NCI-H2227 (cell line): ENCODE measurements around the gene MAGEF1.
A peak's percentile ranks its signal among the peaks of the same experiment; 100 is the strongest.

Experiments used
- DNase-seq: peaks from one replicate; lab custom pipeline; 2025; ENCODE audit not compliant: unreplicated experiment; lab: John Stamatoyannopoulos, UW

Gene MAGEF1

DNA sequence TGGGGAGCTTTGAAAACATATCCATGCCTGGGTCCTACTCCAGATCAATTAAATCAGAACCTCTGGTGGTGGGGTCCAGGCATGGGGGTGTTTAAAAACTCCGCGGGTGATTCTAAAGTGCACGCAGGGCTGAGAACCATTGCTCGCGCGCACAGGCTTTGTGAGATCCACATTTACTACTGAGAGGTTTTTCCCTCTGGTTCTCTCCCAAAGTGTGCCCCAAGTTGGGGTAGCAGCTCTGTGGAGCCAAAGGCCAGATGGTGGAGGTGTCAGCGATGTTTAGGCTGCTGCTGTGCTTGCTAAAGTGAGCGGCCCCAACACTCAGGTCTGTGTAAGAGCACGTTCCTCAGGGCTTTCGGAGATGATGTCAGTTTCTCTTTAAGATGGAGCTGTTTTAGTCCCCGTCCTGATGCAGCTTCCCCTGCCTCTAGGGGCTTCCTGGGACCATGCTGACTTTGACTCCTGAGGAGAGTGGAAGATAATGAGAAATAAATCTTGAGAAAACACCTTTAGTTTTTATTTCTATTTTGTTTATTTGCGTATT is 13.4 kb upstream of the MAGEF1 start:
- no peak for DNase-seq

DNA sequence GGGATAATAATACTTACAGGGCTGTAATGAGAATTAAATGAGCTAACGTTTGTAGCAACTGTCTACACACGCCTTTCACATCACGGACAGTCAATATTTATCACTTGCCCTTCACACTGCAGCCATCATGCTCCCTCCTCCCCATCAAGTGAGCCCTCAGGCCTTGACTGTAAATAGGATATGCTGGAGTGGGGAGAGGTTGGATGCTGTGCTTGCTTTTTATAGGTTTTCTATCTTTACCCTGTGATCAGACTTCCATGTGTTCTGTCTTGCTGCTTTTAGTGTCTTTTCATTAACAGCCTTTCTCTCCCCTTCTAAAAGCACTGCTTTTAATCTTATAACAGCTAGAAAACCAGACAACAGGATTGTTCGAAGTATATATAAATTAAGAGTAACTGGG is 12.8 kb upstream of the MAGEF1 start:
- no peak for DNase-seq

DNA sequence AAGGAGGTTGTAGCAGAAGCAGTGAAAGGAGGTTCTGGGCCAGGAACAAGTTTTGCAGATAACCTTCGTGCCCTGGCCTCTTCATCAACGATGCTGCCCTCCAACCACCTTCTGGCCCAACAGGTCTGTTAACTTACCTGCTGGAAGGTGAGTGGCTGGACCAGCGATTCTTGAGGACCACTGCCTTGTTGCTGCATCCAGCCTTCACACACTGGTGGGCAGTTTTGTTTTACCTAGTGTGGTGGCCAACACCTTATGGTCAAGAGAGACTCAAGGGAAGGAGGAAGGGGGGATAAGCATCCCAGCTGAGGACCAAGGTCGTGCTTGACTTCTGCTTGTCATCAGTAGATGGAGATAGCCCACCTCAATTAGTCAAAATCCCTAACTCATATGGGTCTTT is 7.8 kb upstream of the MAGEF1 start:
- no peak for DNase-seq

DNA sequence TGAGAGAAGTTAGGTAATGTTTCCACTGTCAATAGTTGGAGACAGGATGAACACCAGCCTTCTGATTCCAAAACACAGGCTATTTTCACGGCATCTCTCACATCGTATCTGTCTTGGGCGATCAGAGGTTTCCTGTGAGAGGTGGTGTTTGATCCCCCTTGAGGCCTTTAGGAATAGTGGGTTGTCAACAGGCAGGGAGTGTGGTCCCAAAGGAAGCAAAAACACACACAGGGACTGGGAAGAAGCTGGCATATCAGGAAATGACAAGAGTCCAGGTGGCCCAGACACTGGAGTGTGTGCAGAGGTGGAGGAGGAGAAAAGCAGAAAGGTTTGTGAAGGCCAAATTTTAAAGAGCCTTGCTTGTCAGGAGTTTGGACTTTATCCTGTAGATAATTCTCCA is 6.6 kb upstream of the MAGEF1 start:
- DNase-seq = no peak

DNA sequence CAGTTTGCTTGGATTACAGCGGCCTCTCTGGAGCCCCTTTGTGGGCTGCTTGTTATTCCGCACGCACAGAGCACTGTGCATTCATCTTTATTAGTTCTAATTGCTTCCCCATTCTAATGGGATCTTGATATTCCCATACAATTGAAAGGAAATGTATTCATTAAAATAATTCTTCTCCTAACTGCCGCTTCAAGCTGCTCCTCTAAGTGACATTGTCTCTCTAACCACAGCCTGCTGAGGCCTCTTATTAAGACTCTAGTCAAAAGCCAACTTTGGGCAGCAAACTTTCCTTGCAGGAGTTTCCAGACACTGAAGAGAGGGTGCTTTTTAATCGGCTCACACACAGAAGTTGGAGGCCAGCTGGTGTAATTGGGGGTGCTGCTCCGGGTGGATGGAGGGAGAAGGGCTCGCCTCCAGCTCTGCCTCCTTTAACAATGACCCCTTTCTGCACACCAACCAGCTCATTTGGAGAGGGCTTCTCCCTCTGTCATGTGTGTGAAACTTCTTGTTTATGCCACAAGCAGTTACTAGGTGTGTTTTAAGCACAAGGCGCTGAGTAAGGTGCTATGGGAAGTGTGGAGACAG is 5.6 kb upstream of the MAGEF1 start:
- no peak for DNase-seq

DNA sequence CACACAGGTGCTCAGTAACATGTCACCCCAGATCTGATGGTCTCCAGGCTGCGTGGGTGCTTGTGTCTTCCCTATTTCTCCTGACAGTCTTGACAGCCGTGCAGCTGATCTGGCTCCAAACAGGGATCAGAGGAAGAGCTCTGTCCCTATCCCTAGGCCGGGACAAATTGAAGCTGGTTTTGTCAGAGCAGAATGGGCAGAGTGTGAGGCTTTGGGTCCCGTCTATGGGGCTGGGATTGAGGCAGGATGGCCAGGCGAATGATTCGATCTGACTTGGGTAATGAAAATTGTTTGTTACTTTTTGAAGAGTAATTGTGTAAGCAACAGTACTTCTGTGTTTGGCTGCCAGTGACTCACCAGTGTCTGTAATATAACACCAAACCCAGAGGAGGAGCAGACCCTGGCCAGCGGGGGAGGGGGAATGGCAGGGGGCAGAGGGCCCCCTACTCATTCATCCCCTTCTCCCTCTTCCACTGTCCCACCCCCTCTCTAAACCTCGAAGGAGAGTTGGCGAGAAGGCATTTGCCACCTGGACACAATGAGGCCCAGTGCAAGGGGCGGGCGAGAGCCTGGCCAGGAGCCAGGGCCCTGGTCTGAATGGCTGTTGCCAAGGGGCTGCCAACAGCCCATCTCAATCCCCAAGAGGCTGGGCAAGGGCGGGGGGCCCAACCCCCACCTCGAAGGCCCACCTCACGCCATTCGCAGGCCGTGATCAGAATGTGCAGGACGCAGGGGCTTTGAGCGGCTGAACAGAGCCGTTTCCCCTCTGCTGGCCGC is 4.9 kb upstream of the MAGEF1 start:
- peak; percentile 49 for DNase-seq

DNA sequence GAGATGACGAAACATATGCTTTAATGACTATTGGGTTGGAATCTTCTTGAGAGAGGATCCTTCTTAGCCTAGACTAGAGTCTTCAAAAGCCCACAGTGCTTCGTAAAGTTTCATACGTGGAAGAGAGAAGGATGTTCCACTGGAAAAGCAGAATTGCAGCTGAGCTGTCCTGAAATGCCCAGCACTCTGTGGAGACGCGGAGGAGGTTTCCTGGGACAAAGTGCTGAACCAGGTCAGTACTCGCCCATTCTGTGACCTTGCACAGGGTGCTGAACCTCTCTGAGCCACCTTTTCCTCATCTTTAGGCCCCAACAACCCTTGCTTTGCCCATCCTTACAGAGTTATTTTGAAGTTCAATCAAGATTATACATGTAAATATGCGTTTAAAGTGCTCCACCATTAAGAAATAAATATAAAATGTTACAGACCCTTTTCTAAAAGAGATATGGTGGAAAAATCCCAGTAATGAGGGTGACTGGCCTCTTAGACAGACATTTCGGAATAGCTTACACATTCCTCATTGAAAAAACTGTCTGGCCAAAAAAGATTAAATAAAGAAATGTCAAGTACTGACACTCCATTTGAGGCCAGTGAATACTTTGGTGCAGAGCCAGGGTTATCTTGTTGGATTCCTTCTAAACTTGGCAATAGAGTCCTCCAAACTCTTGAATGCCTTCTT is 4.2 kb upstream of the MAGEF1 start:
- DNase-seq = no peak

GRCh38 chr3:184713521-184713920 is 1.7 kb upstream of the MAGEF1 start:
- DNase-seq = no peak

GRCh38 chr3:184713040-184713355 is 1.1 kb upstream of the MAGEF1 start:
- DNase-seq = no peak

- DNase-seq = no peak
Measured at GRCh38 chr3:184712248-184713039, 580 bp upstream of the MAGEF1 start.

DNA sequence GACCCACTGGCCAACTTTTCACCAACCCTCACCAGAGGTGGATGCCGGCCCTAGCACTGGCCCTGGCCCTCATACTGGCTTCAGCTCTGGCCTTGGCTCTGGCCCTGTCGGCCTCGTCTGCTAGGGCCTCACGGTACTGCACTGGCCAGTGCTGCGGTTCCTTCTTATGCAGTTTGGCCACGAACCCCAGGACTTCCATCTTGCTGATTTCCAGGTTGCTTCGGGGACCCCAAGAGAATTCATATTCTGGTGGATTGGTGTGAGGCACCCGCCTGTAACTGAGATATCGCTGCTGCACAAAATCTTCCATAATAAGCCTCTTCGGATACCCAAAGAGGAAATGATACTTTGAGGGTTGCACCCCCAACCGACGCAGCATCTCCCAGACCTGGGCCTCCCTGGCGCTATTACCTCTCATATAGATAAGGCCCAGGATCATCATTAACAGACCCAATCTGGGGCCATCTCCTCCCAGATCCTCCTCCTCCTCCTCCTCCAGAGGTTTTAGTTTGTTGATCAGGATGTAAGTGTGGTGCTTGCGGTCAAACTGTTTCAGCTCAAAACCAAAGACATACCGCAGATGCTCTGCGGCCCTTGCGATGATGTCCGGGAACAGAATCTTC is 883 bp downstream of the MAGEF1 start:
- DNase-seq = no peak

DNA sequence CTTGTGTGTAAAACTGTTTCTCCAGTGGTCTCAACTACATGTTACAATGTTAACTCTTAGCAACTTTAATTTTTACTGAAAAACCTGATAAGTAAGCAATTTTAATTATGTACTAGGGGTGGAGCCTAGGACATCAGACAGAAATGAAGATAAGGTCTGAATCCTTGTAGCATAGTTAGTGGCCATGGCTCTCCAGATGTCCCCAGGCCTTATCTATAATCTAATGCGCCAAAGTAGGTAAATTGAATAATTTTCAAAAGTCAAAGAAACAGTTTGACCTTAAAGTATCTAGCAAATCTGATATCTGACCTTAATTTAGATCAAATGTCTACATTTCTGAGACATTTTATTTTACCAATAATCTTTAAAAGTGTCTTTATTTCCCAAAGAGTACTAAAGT is 8.2 kb downstream of the MAGEF1 start:
- DNase-seq = no peak

GRCh38 chr3:184700759-184701158 is 11.1 kb downstream of the MAGEF1 start:
- DNase-seq = no peak

DNA sequence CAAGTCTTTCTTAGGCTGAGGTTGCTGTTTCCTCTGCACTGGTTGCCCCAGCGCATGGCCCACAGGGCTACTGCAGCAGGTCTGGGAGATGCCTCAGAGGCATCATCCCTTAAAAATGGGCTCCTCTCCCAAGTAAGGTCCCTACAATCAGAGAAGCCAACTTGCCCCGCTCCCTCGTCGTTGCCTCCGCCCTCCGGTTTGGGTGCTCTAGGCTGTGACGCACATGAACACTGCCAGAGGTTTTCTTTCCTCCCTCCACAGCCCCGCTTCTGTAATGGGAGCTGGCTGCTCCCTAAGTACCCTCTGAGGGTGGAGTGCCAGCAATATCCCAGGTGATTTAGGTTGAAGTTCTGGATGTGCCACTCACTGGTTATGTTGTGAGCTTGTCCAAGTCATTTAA is 14.0 kb downstream of the MAGEF1 start:
- DNase-seq = no peak

- peak; percentile 22 for DNase-seq
Measured at GRCh38 chr3:184696697-184697096, 15.2 kb downstream of the MAGEF1 start.

- no peak for DNase-seq
Measured at GRCh38 chr3:184694716-184695115, 17.1 kb downstream of the MAGEF1 start.

- no peak for DNase-seq
Measured at GRCh38 chr3:184694133-184694665, 17.7 kb downstream of the MAGEF1 start.

DNA sequence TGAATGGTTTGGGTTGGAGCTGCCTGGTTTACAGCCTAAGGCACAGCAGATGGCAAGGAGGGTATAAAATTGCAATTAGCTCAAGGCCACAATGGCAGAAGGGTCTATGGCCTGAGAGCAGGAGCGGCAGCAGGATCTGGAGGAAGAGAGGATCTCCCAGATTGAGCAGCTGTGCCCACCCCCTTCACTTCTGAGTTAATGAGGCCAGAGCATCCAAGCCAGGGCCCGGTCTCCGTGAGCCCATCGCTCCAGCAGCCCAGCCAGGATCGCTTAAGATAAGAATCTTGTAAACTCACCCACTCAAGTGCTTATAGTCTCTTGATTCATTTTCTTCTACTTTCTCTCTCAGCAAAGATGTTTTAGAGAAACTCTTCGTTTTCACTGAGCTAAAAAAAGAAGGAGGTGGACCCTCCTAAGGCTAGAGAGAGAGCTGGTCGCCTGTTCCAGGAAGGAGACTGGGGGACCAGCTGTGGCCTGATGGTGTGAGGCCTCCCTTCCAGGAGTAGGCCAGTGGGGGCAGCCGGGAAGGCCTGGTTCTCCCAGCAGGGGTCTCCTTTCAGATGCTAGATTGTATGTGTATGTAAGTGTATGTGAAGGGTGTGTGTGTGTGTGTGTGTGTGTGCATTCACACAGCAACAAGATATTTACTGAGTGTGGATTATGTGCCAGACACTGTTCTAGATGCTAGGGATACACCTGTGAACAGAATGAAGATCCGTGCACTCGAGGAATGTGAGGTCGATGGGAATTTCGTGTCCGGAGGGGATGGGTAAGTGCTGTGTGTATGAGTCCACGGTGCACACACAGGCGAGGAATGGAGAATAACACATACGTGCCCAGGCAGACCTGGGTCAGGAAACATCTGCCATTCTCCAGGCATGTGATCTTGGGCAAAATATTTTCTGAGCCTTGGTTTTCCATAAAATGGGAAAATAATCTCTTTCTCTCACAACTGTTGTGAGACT is 18.6 kb downstream of the MAGEF1 start:
- DNase-seq = peak; percentile 81

- DNase-seq = no peak
Measured at GRCh38 chr3:184691397-184692231, 20.2 kb downstream of the MAGEF1 start.
